ENCODE results near the gene CARHSP1.
A peak's percentile ranks its signal among the peaks of the same experiment; 100 is the strongest.

Gene CARHSP1

DNA sequence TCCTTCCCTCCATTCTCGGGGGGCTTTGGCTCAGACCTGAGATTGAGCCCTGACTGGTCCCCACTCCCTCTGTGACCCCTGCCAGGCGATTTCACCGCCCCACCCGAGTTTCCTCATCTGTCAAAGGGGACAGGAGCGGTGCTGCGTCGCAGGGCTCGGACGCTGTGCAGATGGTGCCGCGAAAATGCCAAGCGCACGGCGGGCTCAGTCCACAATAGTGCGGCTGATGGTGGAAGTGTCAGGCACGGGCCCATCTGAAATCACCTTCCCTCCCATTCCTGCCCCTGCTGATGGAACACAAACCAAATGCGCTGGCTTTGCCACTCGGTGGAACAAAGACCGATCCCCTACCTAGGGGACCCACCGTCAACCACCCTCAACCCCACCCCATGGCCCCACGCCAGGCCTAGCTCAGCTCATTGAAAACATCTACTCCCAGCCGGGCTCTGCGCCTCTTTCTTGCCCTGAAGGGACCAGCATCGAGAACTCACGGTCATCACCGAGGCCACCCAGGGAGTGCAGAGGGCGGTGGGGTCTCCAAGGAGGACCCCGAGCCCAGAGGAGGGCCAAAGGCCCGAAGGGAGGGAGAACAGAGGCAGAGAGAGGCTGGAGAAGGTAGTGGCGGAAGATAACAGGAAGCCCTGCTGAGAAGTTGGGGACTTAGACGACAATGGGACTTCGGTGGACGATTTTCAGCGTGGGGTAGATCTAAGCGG, 1.4 kb downstream of the CARHSP1 start:
- FAIRE-seq (no peak), DNase-seq (ENCODE audit: insufficient read length) (no peak)
- TF ChIP-seq POLR2A (IDR thresholded peaks at IDR 0.05; ENCODE audit: low read depth, low read length) (peak; percentile 24; the same call in 1 of the 2 replicates), POLR2AphosphoS5 (IDR thresholded peaks at IDR 0.05; ENCODE audit: low read depth, low read length) (no peak), TAF1 (IDR thresholded peaks at IDR 0.05; ENCODE audit: borderline replicate concordance, low read depth, low read length) (no peak)

DNA sequence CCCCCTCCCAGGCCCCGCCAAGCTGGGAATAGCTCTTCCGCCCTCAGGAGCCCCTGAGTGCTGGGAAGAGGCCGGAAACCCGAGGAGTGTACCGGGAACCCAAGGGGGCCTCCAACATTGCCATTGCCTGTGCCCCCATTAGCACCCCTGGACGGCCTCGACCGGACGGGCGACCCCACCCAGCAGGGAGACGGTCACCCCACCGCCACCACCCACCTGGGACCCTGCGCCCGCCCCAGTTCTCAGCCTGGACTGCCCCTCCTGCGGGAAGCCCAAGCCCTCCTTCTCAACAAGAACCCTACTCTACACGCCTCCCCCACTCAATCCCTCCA, 2.0 kb downstream of the CARHSP1 start:
- TF ChIP-seq POLR2A (IDR thresholded peaks at IDR 0.05; ENCODE audit: low read depth, low read length): no peak
- no peak for TF ChIP-seq TAF1 (IDR thresholded peaks at IDR 0.05; ENCODE audit: borderline replicate concordance, low read depth, low read length)
- FAIRE-seq (no peak), DNase-seq (ENCODE audit: insufficient read length) (no peak)

DNA sequence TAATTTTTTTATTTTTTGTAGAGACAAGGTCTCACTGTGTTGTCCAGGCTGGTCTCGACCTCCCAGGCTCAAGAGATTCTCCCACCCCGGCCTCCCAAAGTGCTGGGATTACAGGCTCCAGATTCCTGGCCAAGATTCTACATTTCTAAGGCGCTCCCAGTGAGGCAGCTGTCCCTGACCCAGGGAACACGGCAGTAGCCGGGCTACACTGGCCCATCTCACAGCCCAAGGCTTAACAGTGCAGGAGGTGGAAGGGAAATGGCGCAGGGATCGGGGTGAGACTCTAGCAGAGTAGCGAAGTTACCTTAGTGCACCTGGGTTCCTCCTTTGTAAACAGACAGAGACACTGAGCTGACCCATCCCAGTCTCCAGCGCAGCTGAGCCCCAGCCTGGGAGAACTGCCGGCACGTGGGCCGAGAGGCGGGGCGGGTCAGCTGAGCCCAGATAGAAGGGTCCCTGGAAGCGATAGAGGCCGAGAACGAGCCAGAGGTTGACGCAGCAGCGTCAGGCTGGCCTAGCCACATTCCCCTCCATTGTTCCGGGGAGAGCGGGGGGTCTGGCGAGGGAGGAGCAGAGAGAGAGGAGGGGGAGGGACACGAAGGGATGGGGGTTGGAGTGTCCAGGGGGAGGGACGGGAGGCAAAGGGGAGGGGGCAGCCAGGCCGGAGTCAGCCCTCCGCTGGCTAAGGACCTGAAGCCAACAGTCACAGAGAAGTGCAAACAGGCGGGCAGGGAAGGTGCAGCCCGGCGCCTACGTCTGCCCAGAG, 2.5 kb downstream of the CARHSP1 start:
- DNase-seq (ENCODE audit: insufficient read length): no peak
- TF ChIP-seq POLR2AphosphoS5 (IDR thresholded peaks at IDR 0.05; ENCODE audit: low read depth, low read length): no peak
- no peak for TF ChIP-seq POLR2A (IDR thresholded peaks at IDR 0.05; ENCODE audit: low read depth, low read length)
- TF ChIP-seq TAF1 (IDR thresholded peaks at IDR 0.05; ENCODE audit: borderline replicate concordance, low read depth, low read length): no peak
- FAIRE-seq: no peak

DNA sequence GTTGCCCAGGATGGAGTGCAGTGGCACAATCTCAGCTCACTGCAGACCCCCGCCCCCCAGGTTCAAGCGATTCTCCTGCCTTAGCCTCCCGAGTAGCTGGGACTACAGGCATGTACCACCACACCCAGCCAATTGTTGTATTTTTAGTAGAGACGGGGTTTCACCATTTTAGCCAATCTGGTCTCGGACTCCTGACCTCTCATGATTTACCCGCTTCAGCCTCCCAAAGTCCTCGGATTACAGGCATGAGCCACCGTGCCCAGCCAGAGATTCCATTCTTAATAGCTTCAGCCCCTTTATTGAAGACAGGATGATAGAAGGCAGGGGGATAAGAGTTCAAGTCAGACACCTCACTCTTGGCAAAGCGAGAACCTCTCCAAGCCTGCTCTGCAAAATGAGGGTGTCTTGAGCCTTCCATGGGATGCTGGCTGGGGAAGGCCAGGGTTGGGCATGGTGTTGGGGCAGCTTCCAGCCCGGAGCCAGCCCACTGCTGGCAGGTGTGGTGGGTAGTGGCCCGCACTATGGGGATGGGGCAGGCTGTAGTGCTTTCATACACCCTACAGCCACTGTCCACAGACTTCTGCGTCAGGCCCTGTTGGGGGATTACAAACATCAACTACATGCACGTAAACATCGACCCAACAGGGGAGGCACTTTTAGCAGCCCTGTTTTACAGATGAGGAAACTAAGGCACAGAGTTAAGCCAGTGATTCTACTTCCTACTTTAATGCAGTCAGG, 3.5 kb downstream of the CARHSP1 start:
- DNase-seq (ENCODE audit: insufficient read length) (no peak), FAIRE-seq (no peak)
- no peak; the same call in 1 of the 2 replicates for TF ChIP-seq POLR2A (IDR thresholded peaks at IDR 0.05; ENCODE audit: low read depth, low read length)

DNA sequence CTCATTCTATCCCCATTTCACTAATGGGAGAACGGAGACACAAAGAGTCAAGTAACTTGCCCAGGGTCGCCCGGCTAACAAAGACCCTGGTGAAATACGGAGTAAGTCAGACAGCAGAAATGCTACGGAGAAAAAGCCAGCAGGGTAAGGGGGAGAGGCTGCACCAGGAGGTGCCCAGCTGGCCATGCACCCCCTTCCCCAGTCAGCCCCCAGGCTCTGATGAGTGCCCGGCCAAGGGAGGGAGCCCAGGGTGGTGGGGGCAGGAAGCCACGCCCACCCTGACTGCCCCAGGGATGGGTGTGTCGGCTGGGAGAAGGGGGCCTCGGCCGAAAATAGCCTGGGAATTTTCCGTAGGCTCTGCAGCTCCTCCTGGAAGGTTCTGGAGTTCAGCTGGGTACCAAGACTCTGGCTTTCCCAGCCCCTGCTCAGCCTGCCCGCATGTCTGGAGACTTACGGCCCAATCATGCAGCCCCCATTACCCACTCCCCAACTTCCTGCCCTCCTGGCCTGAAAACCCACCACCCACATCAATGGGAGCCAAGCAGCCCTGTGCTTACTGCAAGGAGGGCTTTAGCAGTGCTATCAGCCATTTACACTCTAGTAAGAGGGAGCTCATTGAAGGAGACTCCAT, 4.2 kb downstream of the CARHSP1 start:
- no peak for DNase-seq (ENCODE audit: insufficient read length)
- FAIRE-seq: no peak
- TF ChIP-seq TAF1 (IDR thresholded peaks at IDR 0.05; ENCODE audit: borderline replicate concordance, low read depth, low read length): no peak
- no peak for TF ChIP-seq POLR2A (IDR thresholded peaks at IDR 0.05; ENCODE audit: low read depth, low read length)
- no peak for TF ChIP-seq POLR2AphosphoS5 (IDR thresholded peaks at IDR 0.05; ENCODE audit: low read depth, low read length)

DNA sequence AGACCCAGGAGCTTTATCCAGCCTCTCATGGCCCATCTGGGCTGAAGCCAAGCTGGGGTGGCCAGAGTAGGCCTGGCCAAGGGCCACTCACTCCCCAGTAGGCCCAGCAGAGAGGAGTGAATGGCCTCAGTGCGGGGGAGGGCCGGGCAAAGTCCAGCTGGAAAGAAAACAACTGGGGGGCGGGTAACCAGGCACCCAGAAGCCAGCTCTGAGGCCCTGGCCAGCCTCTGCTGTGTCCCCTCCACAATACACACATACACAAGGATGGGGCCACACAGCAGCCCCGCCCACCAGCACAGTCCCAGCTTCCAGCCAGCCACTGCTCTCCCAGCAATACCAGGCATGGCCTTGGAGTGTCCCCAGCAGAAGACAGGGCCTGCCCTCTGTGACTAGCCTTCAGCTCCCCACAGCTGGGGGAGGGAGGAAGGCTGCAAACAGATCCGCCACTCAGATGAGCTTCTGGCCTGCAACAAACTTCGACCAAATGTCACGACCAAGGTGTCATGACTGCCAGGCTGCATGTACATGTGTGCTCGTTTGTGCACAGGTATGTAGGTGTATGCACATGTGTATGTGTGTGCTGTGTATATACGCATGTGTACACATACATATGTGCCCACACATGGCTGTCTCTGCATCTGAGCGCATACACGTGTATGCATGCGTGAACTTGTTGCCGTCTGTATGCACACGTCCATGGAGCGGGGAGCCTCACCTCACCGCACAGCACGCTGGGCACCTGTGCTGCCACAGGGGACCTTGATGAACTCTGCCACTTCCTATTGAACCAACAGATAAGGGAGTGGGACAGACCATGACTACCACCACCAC, 5.0 kb downstream of the CARHSP1 start:
- TF ChIP-seq POLR2A (IDR thresholded peaks at IDR 0.05; ENCODE audit: low read depth, low read length) (no peak), POLR2AphosphoS5 (IDR thresholded peaks at IDR 0.05; ENCODE audit: low read depth, low read length) (peak; percentile 56)
- DNase-seq (ENCODE audit: insufficient read length) (no peak), FAIRE-seq (no peak)

DNA sequence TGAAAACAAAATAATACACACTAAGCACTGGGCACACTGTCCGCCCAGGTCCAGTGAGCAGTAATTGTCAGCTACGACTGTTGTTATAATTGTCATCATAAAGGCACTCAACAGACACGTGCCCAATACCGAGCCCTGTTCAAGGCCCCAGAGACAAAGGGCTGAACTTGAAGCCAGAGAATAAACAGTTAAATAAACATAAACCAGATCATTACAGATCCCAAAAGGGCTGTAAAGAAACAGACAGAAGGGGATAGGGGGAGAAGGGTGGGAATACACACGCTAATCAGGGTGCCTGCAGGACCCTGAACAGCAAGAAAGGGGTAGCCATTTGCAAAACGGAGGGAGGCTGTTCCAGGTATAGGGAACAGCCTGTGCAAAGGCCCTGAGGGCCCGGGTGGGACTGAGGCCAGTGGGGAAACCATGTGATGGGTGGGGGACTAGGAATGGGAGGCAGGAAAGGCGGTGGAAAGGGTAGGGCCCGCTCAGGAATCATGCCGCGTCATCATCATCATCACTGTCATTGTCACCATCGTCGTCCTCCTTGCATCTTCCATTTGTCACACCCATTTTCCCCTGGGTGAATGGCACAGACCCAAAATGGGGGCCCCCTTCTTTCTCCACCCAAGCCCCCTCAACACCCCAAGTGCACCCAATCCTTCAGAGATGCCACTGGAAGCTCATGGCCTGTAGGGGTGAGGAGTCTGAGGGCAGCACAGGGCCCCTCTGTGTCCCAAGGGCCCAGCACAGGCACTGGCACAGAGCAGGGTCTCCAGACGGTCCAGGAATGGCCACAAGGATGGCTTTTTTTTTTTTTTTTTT, 6.3 kb downstream of the CARHSP1 start:
- FAIRE-seq (no peak), DNase-seq (ENCODE audit: insufficient read length) (no peak)
- TF ChIP-seq POLR2A (IDR thresholded peaks at IDR 0.05; ENCODE audit: low read depth, low read length) (0 out of 2 replicates have a peak, but pooled peaks have one; percentile 17), TAF1 (IDR thresholded peaks at IDR 0.05; ENCODE audit: borderline replicate concordance, low read depth, low read length) (no peak), POLR2AphosphoS5 (IDR thresholded peaks at IDR 0.05; ENCODE audit: low read depth, low read length) (no peak)

DNA sequence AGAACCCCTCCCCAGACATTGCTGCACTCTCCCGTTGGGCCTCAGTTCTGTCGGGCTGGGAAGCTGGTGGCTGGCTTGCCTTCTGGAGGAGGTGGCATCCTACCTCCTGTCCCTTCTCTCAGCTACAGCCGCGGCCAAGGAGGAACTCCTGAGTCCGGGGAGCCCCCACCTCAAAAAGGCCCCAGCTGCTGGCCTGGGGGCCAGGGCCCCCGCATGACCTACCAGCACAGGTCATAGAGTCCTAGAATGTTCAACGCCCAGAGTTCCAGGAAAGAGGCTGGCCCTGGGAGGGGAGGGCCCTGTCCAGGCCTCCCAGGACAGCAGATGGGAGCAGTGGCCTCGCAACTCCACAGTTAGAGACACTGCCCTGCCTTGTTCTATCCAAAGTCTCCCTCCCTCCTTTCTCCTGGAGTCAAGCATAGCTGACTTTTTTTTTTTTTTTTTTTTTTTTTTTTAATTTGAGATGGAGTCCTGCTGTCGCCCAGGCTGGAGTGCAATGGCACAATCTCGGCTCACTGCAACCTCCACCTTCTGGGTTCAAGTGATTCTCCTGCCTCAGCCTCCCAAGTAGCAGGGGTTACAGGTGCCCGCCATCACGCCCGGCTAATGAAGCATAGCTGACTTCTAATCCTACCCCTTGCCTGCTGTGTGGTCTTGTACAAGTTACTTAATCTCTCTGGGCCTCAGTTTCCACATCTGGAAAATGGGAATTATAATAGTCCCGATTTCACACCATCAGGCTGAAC, 7.1 kb downstream of the CARHSP1 start:
- FAIRE-seq (no peak), DNase-seq (ENCODE audit: insufficient read length) (no peak)
- TF ChIP-seq POLR2AphosphoS5 (IDR thresholded peaks at IDR 0.05; ENCODE audit: low read depth, low read length): no peak
- no peak for TF ChIP-seq POLR2A (IDR thresholded peaks at IDR 0.05; ENCODE audit: low read depth, low read length)
- TF ChIP-seq TAF1 (IDR thresholded peaks at IDR 0.05; ENCODE audit: borderline replicate concordance, low read depth, low read length): no peak

DNA sequence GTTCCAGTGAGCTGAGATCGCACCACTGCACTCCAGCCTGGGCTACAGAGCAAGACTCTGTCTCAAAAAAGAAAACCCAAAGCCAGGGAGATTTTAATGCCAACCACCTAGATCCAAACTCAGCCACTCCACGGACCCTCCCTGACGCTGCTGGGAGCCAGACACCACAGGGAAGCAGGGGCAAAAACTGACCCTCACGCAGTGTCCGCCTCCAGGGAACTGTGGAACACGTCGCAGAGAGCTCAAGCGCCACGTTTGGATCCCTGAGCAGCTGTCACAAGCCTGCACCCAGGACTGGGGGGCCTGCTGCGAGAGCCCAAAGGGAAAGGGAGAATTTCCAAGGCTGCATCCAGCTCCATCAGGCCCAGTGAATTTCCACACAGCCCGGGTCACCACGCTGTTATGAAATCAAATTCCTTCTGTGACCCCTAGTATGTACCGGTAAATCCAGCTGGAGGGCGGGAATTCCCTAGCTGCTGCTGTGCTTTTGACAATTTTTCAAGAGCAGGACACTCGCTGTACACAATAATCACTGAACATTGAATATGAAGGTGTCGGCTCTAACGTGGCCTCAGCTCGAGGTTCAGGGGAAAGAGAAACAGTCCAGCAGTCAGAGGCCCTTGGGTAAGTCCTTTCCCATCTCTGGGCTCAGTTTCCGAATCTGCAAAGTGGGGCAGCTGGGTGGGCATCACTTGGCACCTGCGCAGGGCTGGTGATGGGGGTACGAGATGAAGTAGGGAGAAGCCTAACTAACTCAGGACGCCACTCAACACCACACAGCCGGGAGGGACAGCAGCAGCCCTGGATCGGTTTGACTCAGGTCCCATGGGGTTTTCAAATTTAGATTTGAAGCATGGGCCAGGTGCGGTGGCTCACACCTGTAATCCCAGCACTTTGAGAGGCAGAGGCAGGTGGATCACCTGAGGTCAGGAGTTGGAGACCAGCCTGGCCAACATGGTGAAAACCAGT, 8.6 kb downstream of the CARHSP1 start:
- FAIRE-seq: no peak
- no peak for DNase-seq (ENCODE audit: insufficient read length)
- no peak for TF ChIP-seq POLR2A (IDR thresholded peaks at IDR 0.05; ENCODE audit: low read depth, low read length)
- TF ChIP-seq TAF1 (IDR thresholded peaks at IDR 0.05; ENCODE audit: borderline replicate concordance, low read depth, low read length): no peak
- TF ChIP-seq POLR2AphosphoS5 (IDR thresholded peaks at IDR 0.05; ENCODE audit: low read depth, low read length): no peak

Data from GM12892 (cell line).